ENCODE results near the gene SLC6A18. TPM values are rescaled to one million over a fixed set of nuclear protein-coding genes. Genes with fewer than 3 reads are reported as not detected.

Gene SLC6A18
- total RNA-seq, 1 donor from 2014 or later, result not detected

DNA sequence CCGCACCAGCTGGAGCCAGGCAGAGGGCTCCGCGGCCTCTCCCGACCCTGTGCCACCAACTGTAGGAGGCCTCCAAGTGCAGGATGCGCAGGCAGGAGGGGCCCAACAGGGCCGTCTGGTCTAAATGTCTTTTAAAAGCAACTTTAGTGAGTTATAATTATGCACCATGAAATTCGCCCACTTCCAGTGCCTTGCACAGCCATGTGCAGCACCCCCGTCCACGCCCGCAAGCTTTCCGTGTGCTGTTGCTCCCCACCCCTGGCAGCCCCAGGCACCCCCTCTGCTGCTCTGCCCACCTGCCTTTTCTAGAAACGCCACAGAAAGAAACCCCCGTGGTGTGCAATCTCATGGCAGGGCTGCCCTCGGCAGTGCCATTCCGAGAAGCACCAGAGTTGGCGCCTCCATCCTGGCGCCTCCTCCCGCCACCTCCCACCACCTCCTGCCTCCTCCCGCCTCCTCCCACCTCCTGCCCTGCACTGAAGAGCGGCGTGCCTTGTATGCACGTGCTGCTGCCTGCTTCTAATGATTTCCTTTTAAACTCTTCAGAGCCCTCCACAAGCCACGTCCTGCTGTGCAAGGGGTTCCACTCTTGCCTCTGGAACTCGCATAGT lies 7.5 kb upstream of the SLC6A18 start:
- H3K4me1 Mint-ChIP-seq (ENCODE audit: low read depth), result no peaks in the 10 kb centered on the region
- no peak for DNase-seq (ENCODE audit: low spot score, unreplicated experiment)
- no peak overlapping the region for H3K27ac Mint-ChIP-seq
- TF ChIP-seq, protein P1, sequence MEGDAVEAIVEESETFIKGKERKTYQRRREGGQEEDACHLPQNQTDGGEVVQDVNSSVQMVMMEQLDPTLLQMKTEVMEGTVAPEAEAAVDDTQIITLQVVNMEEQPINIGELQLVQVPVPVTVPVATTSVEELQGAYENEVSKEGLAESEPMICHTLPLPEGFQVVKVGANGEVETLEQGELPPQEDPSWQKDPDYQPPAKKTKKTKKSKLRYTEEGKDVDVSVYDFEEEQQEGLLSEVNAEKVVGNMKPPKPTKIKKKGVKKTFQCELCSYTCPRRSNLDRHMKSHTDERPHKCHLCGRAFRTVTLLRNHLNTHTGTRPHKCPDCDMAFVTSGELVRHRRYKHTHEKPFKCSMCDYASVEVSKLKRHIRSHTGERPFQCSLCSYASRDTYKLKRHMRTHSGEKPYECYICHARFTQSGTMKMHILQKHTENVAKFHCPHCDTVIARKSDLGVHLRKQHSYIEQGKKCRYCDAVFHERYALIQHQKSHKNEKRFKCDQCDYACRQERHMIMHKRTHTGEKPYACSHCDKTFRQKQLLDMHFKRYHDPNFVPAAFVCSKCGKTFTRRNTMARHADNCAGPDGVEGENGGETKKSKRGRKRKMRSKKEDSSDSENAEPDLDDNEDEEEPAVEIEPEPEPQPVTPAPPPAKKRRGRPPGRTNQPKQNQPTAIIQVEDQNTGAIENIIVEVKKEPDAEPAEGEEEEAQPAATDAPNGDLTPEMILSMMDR (IDR thresholded peaks at IDR 0.05; ENCODE audit: unreplicated experiment), result no peak
- peaks cover 1% of the 10 kb centered on the region for H3K36me3 Mint-ChIP-seq (ENCODE audit: insufficient read depth)
- no peak overlapping the region for H3K4me3 Mint-ChIP-seq (ENCODE audit: low read depth)
- H3K9me3 Mint-ChIP-seq (ENCODE audit: low read depth), result peaks cover 4% of the 10 kb centered on the region
- no peaks in the 10 kb centered on the region for H3K27me3 Mint-ChIP-seq

DNA sequence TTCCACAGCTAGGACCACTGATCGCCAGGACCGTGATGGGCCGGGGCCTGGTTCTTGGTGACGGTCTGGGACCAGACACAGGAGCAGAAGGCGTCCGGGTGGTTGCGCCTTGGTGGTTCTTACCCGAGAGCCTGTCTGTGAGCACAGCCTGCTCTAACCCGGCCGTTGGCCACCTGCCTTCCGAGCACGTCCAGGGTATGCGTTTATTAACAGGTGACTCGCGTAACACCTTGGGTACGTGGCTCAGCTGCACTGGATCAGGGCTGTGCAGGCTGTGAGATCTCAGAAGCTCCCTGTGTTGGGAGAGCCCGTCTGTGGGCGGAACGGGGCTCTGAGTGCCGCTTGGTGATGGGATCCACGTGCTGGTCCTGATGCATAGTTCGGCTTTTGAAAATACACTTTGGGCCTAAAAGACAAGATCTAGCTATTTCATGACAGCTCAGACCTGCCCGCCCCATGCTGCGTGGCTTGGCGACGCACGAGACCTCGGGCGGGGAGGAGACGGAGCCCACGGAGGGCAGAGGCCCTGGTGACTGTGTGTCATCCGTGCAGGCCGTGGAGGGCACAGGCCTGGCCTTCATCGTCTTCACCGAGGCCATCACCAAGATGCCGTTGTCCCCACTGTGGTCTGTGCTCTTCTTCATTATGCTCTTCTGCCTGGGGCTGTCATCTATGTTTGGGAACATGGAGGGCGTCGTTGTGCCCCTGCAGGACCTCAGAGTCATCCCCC lies 6.7 kb upstream of the SLC6A18 start:
- TF ChIP-seq, protein P1 (IDR thresholded peaks at IDR 0.05; ENCODE audit: unreplicated experiment), result no peak
- DNase-seq (ENCODE audit: low spot score, unreplicated experiment), result no peak
- H3K4me3 Mint-ChIP-seq (ENCODE audit: low read depth), result no peak overlapping the region
- no peak overlapping the region for H3K27ac Mint-ChIP-seq
- no peaks in the 10 kb centered on the region for H3K4me1 Mint-ChIP-seq (ENCODE audit: low read depth)
- H3K9me3 Mint-ChIP-seq (ENCODE audit: low read depth), result peaks cover 4% of the 10 kb centered on the region
- no peaks in the 10 kb centered on the region for H3K27me3 Mint-ChIP-seq
- H3K36me3 Mint-ChIP-seq (ENCODE audit: insufficient read depth), result peaks cover 1% of the 10 kb centered on the region

DNA sequence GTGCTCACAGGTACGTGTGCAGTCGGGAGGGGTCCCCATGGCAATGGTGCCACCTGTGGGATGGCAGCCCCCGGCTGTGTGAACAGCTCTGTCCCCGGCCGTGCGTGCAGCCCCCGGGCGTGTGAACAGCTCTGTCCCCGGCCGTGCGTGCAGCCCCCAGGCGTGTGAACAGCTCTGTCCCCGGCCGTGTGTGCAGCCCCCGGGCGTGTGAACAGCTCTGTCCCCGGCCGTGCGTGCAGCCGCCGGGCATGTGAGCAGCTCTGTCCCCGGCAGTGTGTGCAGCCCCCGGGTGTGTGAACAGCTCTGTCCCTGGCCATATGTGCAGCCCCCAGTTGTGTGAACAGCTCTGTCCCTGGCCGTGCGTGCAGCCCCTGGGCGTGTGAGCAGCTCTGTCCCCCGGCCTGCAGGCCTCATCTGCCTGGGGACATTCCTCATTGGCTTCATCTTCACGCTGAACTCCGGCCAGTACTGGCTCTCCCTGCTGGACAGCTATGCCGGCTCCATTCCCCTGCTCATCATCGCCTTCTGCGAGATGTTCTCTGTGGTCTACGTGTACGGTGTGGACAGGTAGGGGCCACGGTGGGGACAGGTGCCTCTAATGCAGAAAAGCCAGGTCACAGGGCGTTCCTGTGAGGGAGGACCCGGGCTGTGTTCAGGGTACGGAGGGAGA lies 5.9 kb upstream of the SLC6A18 start:
- Mint-ChIP-seq H3K4me1 (ENCODE audit: low read depth) (no peaks in the 10 kb centered on the region), H3K36me3 (ENCODE audit: insufficient read depth) (peaks cover 1% of the 10 kb centered on the region), H3K4me3 (ENCODE audit: low read depth) (no peak overlapping the region), H3K27ac (no peak overlapping the region), H3K27me3 (no peaks in the 10 kb centered on the region), H3K9me3 (ENCODE audit: low read depth) (peaks cover 4% of the 10 kb centered on the region)
- no peak for DNase-seq (ENCODE audit: low spot score, unreplicated experiment)
- TF ChIP-seq, protein P1 (IDR thresholded peaks at IDR 0.05; ENCODE audit: unreplicated experiment), result no peak

DNA sequence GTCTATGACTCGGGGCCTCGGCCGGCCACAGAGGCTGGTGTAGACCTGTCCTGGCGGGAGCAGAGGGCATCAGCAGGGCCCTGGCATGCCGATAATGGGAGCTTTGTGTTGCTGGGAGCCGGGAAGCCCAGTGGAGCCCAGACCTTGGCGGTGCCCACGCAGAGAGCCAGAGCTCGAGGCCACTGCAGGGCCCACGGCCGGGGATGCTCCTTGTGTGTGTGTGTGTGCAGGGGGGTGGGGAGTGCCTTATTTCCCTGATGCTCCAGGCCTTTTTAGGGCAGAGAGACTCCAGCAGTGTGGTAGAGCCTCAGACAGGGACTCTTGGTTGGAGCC lies 5.4 kb upstream of the SLC6A18 start:
- TF ChIP-seq, protein P1 (IDR thresholded peaks at IDR 0.05; ENCODE audit: unreplicated experiment), result no peak
- no peaks in the 10 kb centered on the region for H3K27me3 Mint-ChIP-seq

DNA sequence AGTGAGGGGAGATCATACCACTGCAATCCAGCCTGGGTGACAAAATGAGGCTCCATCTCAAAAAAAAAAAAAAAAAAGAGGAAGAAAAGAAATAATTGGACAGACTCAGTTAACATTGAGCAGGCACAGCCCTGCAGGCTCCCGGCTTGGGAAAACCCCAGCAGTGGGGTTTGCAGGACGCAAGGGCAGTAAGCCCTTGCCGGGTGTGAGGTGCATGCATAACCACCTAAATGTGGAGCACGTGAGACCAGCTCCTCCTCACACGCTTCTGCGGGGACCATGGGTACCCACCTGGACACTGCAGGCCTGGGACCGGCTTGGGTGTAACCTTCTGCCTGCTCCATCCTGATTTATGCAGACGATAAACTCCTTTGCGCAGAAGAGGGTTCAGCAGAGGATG lies 4.8 kb upstream of the SLC6A18 start:
- Mint-ChIP-seq H3K27ac (no peak overlapping the region), H3K27me3 (no peaks in the 10 kb centered on the region), H3K4me1 (ENCODE audit: low read depth) (no peaks in the 10 kb centered on the region), H3K4me3 (ENCODE audit: low read depth) (no peak overlapping the region), H3K9me3 (ENCODE audit: low read depth) (peaks cover 4% of the 10 kb centered on the region), H3K36me3 (ENCODE audit: insufficient read depth) (peaks cover 1% of the 10 kb centered on the region)
- DNase-seq (ENCODE audit: low spot score, unreplicated experiment), result no peak
- TF ChIP-seq, protein P1 (IDR thresholded peaks at IDR 0.05; ENCODE audit: unreplicated experiment), result no peak

More for the DNA sequence above, 5.4 kb upstream of the SLC6A18 start:
- H3K4me3 Mint-ChIP-seq (ENCODE audit: low read depth), result no peak overlapping the region
- H3K4me1 Mint-ChIP-seq (ENCODE audit: low read depth), result no peaks in the 10 kb centered on the region
- H3K36me3 Mint-ChIP-seq (ENCODE audit: insufficient read depth), result peaks cover 1% of the 10 kb centered on the region
- no peak overlapping the region for H3K27ac Mint-ChIP-seq
- H3K9me3 Mint-ChIP-seq (ENCODE audit: low read depth), result peaks cover 4% of the 10 kb centered on the region
- DNase-seq (ENCODE audit: low spot score, unreplicated experiment), result no peak
